Astrocyte of the spinal cord (primary cell): ENCODE data around the gene TRIM69.
"Not testable (repeated sequence)": the region's sequence is repeated elsewhere in the genome, so short reads cannot be mapped to it uniquely, and the experiment has no call there.

Source experiments
- DNase-seq: peaks from one replicate; pipeline ENCODE4 v3.0.0; 2011; ENCODE audit warnings: low read depth, low spot score
- H3K4me3 ChIP-seq: 2 replicates; pipeline ENCODE4 v1.5.1; 2011; ENCODE audit warnings: low read depth, mild to moderate bottlenecking, low read length, moderate library complexity
- CTCF ChIP-seq: IDR thresholded peaks from 2 replicates; pipeline ENCODE4 v1.5.1; 2012; ENCODE audit warnings: low read depth, mild to moderate bottlenecking, low read length, inconsistent platforms
- in situ Hi-C: cut with HindIII; loops from 2 replicates; pipeline ENCODE4 v1.10.0; 2017; ENCODE audit warnings: low sequenced_read_pairs

The TRIM69 gene, protein sequence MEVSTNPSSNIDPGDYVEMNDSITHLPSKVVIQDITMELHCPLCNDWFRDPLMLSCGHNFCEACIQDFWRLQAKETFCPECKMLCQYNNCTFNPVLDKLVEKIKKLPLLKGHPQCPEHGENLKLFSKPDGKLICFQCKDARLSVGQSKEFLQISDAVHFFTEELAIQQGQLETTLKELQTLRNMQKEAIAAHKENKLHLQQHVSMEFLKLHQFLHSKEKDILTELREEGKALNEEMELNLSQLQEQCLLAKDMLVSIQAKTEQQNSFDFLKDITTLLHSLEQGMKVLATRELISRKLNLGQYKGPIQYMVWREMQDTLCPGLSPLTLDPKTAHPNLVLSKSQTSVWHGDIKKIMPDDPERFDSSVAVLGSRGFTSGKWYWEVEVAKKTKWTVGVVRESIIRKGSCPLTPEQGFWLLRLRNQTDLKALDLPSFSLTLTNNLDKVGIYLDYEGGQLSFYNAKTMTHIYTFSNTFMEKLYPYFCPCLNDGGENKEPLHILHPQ

DNA sequence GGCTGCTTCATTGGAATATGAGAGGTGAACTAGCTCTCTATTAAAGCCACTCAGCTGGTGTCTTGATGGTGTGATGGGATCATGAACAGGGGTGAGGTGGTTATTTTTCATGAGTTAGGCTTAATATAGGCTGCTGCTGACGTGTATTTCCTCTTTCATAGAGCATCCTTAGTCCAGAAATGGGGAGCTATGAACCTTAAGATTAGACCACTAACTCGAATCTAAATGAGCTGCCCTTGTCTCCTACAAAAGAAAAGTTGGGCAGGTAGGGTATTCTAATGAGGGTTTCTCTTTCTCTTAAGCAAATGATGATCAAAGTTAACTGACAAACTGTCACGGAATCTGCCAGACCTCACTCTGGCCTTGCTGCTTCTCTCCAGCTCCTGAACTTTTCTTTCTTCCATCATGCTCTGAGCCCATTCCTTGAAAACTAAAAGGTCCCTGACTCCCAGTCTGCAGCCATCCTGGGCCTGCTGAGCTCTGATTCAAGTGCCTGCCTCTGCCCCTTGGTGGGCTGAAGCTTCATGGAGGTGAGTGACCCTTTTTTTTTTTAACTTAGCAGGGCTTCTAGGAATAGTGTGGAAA lies at the start of gene TRIM69:
TSS of gene TRIM69 (plus strand) at position 348 of the 585 bp plus-strand sequence. CDS start at position 525, 177 bp downstream.
- no peak within 1 kb of the TSS for H3K4me3 ChIP-seq
- in situ Hi-C loops, result no loop called here
- no peak for TF ChIP-seq CTCF
- no peak for DNase-seq

- DNase-seq, in situ Hi-C loops: not testable (repeated sequence)
Observed at GRCh38 chr15:44689318-44689717, 47.0 kb upstream of the TRIM69 start.

GRCh38 chr15:44690245-44690644 lies 46.1 kb upstream of the TRIM69 start:
- H3K4me3 ChIP-seq, DNase-seq, in situ Hi-C loops: not testable (repeated sequence)

More at GRCh38 chr15:44689318-44689717, 47.0 kb upstream of the TRIM69 start:
- H3K4me3 ChIP-seq, result not testable (repeated sequence)

DNA sequence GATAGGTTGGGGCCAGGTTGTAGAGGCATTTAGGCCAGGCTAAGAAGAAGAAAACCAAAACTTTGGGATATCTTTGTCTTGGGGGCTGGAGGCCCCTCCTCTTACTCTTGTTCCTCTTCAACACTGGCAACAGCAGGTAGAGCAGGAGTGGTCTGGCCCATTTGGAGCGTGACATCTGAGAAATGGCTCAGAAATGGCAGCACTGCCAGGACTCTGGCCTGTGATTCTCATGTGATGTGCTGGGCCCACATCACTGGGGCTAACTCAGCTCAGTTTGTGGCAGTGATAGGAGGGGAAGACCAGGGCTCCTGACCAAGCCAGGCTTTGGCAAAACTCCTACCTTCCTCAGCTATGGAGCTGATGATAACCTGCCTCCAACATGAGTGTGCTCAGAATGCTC lies 43.7 kb upstream of the TRIM69 start:
- in situ Hi-C loops, result no loop called here
- TF ChIP-seq CTCF, result no peak
- H3K4me3 ChIP-seq, result no peak overlapping the region
- no peak for DNase-seq

GRCh38 chr15:44694416-44694815 lies 41.9 kb upstream of the TRIM69 start:
- TF ChIP-seq CTCF, result no peak
- no peak overlapping the region for H3K4me3 ChIP-seq
- in situ Hi-C loops, result no loop called here
- DNase-seq, result no peak

- no peak for DNase-seq
- TF ChIP-seq CTCF, result no peak
- in situ Hi-C loops, result no loop called here
- H3K4me3 ChIP-seq, result no peak overlapping the region
Observed at GRCh38 chr15:44695294-44695693, 41.0 kb upstream of the TRIM69 start.

GRCh38 chr15:44697014-44697413 lies 39.3 kb upstream of the TRIM69 start:
- no peak for TF ChIP-seq CTCF
- no peak overlapping the region for H3K4me3 ChIP-seq
- DNase-seq, result no peak
- in situ Hi-C loops, result no loop called here
